ENCODE results near the gene PRPF8.
"Not testable (repeated sequence)": the region's sequence is repeated elsewhere in the genome, so short reads cannot be mapped to it uniquely, and the experiment has no call there.

The PRPF8 gene

GRCh38 chr17:1716076-1716911 lies 31.6 kb upstream of the PRPF8 start:
- peak; percentile 100 for DNase-seq (ENCODE audit: low read depth)

- no peak for DNase-seq (ENCODE audit: low read depth)
Observed at GRCh38 chr17:1715803-1716075, 31.1 kb upstream of the PRPF8 start.

GRCh38 chr17:1714980-1715802 lies 30.5 kb upstream of the PRPF8 start:
- no peak for DNase-seq (ENCODE audit: low read depth)

GRCh38 chr17:1714427-1714979 lies 29.8 kb upstream of the PRPF8 start:
- DNase-seq (ENCODE audit: low read depth) = no peak

DNA sequence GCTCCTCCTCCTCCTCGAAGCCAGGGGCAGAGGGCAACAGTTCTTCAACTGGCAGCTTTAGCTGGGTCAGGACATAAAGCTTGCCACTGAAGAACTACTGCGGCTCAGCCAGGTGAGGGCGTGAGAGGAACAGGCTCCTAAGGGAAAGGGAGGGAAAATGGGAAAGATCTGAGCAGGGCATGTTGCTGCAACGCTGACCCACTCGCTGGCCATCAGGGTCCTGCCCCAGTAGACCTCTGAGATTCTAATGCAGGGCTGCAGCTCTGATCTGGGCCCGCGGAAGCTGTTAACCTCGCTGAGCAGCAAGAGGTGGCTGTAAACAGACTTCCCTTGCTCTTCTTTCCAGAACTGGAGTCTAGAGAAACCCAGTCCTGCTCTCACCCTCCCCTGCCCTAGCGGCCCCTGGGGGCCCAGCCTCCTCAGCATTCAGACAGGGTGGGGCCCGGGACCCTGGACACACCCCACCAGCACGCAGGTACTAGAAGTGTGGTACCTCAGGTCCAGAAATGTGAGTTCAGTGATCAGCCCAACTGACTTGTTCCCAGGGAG lies 29.3 kb upstream of the PRPF8 start:
- DNase-seq (ENCODE audit: low read depth) = no peak

DNA sequence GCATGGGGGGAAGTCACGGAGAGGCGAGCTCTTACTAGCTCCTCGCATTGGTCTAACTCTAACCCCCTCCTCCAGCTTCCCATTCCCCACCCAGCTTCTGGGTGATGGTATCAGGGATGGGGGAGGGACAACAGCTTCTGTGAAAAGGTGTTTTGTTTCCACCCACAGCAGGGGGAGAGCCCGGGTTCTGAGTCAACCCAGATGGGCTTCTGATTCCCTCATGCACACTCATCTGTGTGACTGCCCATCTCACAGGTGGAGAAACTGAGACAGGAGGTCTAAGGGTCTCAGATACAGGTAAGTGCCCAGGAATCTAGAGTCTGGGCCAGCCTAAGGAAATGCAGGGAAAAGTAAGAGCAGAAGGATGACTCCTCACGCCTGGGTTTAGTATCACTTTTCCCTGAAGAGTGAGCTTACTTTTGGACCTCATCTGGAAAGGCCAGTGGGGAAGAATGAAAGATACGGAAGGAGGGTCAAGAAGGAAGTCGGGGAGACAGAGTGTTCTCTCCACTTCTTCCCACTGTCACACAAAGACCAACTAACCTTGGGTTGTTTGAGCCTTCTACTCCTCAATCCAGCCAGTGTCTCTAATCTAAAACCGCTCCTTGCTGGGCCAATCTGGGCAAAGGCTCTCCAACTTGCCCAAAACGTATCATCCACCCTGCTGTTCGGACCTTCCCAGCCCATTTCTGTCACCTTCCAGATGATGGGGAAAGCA lies 28.7 kb upstream of the PRPF8 start:
- DNase-seq (ENCODE audit: low read depth) = no peak

- DNase-seq (ENCODE audit: low read depth) = no peak
Observed at GRCh38 chr17:1712271-1712670, 27.6 kb upstream of the PRPF8 start.

DNA sequence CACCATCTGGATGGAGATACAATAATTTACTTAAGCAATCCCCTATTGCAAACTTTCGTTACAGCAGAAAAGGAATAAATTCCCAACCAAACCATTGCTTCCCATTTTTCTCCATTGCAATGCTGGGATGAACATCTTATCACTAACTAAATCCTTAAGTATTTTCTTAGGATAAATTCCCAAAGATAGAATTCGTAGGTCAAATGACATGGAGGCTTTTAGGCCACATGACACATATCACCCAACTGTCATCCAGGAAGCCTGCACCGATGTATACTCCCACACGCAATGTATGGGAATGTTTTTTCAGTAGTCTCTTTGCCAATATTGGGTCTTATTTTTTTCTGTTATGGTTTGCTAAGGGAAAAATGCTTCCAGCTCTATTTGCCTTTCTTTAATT lies 27.1 kb upstream of the PRPF8 start:
- no peak for DNase-seq (ENCODE audit: low read depth)

- no peak for DNase-seq (ENCODE audit: low read depth)
Observed at GRCh38 chr17:1710807-1711553, 26.3 kb upstream of the PRPF8 start.

GRCh38 chr17:1709971-1710806 lies 25.5 kb upstream of the PRPF8 start, which contains the start of gene TLCD2:
TLCD2 (minus strand) TSS chr17:1710377; CDS start chr17:1710242, 135 bp downstream.
- no peak for DNase-seq (ENCODE audit: low read depth)

DNA sequence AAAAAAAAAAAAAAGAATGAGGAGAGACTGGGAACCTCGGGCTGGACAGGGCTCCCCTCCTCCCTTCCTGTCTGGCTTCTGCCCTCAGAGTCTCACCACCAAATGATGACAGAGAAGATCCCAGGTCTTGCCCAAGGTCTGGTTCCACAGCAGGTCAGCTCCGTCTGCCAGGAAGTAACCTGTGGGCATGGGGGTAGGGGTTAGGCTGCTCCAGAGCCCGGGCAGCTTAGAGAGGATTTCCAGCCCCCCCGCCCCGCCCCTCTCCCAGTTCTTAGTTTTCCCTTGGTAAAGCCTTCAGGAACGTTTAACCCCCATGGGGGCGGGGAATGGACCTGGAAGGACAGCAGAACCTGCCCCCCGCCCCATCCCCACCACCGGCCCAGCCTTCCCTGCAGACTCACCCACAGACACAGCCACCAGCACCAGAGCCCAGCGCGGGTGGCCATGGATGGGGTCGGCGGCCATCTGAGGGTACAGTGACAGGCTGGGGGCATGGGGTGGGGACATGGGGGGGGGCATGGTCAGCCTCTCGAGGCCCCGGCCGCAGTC lies 24.8 kb upstream of the PRPF8 start:
- DNase-seq (ENCODE audit: low read depth) = no peak

- not testable (repeated sequence) for DNase-seq (ENCODE audit: low read depth)
Observed at GRCh38 chr17:1708791-1709346, 24.2 kb upstream of the PRPF8 start.

DNA sequence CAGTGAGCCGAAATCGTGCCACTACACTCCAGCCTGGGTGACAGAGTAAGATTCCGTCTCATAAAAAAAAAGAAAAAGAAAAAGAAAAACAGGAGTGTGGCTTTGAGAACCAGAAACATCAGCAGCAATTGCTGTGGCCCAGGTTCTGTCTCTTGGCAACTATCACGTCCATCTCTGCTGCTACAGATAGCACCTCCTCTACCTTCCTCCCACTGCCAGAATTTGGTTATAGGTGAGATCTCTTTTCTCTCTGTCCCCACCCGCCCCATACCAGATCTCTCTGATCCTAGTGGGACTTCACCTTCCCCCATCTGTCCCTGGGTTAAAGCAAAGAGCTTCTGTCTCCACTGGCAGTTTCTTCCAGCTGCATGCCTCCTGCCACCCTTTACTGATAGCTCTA lies 22.4 kb upstream of the PRPF8 start:
- no peak for DNase-seq (ENCODE audit: low read depth)

GRCh38 chr17:1705004-1705403 lies 20.3 kb upstream of the PRPF8 start:
- DNase-seq (ENCODE audit: low read depth) = no peak

DNA sequence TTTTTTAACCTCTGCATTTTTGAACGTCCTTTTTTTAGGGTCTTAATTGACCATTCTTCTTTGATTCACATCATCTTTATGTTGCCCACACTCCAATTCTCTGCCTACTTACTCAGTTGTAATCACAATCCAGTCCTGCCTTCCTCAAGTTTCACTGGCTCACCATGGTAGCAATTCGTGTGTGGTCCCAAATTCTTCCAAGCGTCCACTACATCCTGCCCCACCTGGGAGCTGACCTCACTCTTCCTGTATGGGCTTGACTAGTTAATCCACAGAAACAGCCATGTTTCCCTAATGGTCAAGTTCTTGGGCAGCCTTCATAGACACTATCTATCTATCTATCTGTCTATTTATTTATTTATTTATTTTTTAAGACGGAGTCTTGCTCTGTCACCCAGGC lies 18.4 kb upstream of the PRPF8 start:
- DNase-seq (ENCODE audit: low read depth) = no peak

- not testable (repeated sequence) for DNase-seq (ENCODE audit: low read depth)
Observed at GRCh38 chr17:1699891-1700290, 15.2 kb upstream of the PRPF8 start.

- no peak for DNase-seq (ENCODE audit: low read depth)
Observed at GRCh38 chr17:1697681-1698080, 13.0 kb upstream of the PRPF8 start.

DNA sequence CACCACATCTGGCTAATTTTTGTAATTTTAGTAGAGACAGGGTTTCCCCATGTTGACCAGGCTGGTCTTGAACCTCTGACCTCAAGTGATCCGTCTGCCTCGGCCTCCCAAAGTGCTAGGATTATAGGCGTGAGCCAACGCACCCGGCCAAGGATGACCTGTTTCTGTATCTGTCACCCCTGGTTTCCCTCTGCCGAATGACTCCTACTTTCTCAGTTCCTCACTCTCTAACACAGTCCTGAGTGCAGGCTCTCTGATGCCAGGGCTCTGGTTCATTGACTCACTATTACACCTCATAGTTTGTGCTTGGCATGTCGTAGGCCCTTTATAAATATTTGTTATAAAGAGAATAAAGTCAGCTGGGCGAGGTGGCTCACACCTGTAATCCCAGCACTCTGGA lies 10.7 kb upstream of the PRPF8 start:
- DNase-seq (ENCODE audit: low read depth) = no peak

DNA sequence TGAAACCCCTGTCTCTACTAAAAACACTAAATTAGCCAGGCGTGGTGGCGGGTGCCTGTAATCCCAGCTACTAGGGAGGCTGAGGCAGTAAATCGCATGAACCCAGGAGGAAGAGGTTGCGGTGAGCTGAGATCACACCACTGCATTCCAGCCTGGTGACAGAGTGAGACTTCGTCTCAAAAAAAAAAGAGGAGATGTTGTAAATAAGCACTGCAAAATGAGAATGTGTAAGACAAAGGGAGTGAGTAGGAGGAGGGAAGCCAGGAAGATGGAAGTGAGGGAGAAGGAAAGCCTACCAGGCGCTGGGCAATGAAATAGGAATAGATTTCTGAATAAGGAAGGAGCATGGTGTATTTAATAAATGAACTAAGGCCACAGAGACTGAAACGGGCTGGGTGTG lies 8.7 kb upstream of the PRPF8 start:
- no peak for DNase-seq (ENCODE audit: low read depth)
